ENCODE measurements around the gene CDC14A.

GRCh38 chr1:100511058-100511457, 158.8 kb downstream of the CDC14A start:
- TF ChIP-seq POLR2A (IDR thresholded peaks at IDR 0.05; ENCODE audit: low read depth, low read length): no peak
- TF ChIP-seq CTCF (IDR thresholded peaks at IDR 0.05; ENCODE audit: extremely low read depth in 1 of 2, insufficient read depth in 1 of 2, low read depth in 1 of 2, low read length in 2 of 2): no peak
- no peak for TF ChIP-seq EZH2 (IDR thresholded peaks at IDR 0.05; ENCODE audit: borderline replicate concordance, low read depth, low read length, severe bottlenecking)
- TF ChIP-seq MAX (IDR thresholded peaks at IDR 0.05; ENCODE audit: insufficient read depth, insufficient read length): no peak
- TF ChIP-seq MYC (IDR thresholded peaks at IDR 0.05; ENCODE audit: low read depth, low read length): no peak
- TF ChIP-seq POLR2AphosphoS5 (IDR thresholded peaks at IDR 0.05; ENCODE audit: insufficient read depth, low read depth, low read length): no peak

Measured in endothelial cell of umbilical vein (primary cell).